Activated naive CD8-positive, alpha-beta T cell (primary cell): Measurements from ENCODE around the gene SSRP1.
"Not testable (repeated sequence)": the region's sequence is repeated elsewhere in the genome, so short reads cannot be mapped to it uniquely, and the experiment has no call there.

Experiments used
- H3K27ac Mint-ChIP-seq: one replicate; pipeline ENCODE4 v1.8.0; 2021; ENCODE audit warnings: mixed read lengths
- H3K27me3 Mint-ChIP-seq: one replicate; pipeline ENCODE4 v1.8.0; 2021; ENCODE audit warnings: mixed read lengths
- H3K36me3 Mint-ChIP-seq: one replicate; pipeline ENCODE4 v1.8.0; 2021; ENCODE audit warnings: mixed read lengths
- H3K4me1 Mint-ChIP-seq: one replicate; pipeline ENCODE4 v1.8.0; 2021; ENCODE audit warnings: low read depth, mixed read lengths
- H3K4me3 Mint-ChIP-seq: one replicate; pipeline ENCODE4 v1.8.0; 2021; ENCODE audit warnings: mild to moderate bottlenecking, mixed read lengths
- H3K9me3 Mint-ChIP-seq: one replicate; pipeline ENCODE4 v1.8.0; 2021; ENCODE audit warnings: low read depth, mixed read lengths

SSRP1 gene

GRCh38 chr11:57294225-57295131, 41.2 kb downstream of the SSRP1 start:
- H3K36me3 Mint-ChIP-seq: peaks cover 12% of the 10 kb centered on the region
- H3K27ac Mint-ChIP-seq: no peak overlapping the region
- no peak overlapping the region for H3K4me3 Mint-ChIP-seq

DNA sequence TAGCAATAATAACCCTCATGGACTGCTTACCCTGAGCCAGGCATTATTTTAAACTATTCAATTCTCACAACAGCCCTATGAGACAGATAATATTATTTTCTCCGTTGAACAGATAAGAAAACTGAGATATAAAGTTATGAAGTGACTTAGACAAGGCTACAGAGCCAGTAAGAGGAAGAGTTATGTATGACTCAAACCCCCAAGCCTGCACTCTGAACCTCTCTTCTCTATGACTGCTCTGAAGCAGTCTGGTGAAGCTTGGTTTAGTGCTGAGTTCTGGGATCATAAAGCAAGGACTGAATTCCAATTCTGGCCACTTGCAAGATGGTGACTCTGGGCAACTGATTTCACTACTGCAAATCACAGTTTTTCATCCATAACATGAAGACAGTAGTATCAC, 45.4 kb downstream of the SSRP1 start:
- H3K9me3 Mint-ChIP-seq: no peaks in the 10 kb centered on the region
- H3K4me1 Mint-ChIP-seq: no peaks in the 10 kb centered on the region

More at GRCh38 chr11:57294225-57295131, 41.2 kb downstream of the SSRP1 start:
- H3K27me3 Mint-ChIP-seq: peaks cover 5% of the 10 kb centered on the region
- no peaks in the 10 kb centered on the region for H3K9me3 Mint-ChIP-seq
- H3K4me1 Mint-ChIP-seq: no peaks in the 10 kb centered on the region

DNA sequence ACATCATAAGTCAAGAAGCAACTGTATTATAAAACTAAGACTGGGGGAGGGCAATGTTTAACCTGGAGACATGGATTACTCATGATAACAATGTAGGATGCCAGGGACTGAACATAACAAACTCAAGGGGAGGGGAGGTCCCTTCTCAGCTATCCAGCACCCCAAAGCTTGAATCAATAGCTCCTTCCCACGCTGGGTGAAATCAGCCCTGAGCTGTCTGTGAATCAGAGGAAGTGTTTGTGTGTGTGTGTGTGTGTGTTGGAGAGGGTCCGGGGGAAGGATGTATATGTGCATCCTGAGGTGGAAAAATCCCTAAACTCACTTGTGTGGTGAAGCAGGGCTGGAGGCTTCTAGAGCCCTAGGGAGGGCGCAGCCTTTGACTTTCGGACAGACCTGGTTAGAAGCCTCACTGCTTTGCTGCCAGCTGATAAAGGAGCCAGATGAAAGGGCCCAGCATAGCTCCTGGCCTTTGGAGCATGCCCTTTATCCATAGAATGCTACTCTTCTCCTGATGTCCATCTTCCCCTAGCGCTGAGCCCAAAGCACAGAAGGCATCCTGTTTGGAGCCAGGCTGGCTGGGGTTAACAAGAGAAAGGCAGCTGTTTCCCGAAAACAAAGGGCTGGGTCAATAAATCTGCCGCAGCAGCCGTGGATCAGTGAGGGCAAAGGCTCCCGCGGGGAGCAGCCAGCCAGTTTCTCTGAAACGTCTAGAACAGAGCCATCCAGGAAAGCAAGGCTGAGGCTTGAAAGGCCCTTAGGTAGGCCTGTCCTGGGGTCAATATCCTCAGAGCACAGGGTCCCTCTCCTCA, 46.7 kb downstream of the SSRP1 start:
- Mint-ChIP-seq H3K27me3 (peaks cover 9% of the 10 kb centered on the region), H3K36me3 (no peaks in the 10 kb centered on the region), H3K4me1 (no peaks in the 10 kb centered on the region), H3K9me3 (no peaks in the 10 kb centered on the region), H3K4me3 (no peak overlapping the region), H3K27ac (no peak overlapping the region)

More for the DNA sequence above, 45.4 kb downstream of the SSRP1 start:
- Mint-ChIP-seq H3K4me3 (no peak overlapping the region), H3K27me3 (peaks cover 9% of the 10 kb centered on the region), H3K36me3 (no peaks in the 10 kb centered on the region), H3K27ac (no peak overlapping the region)

GRCh38 chr11:57287884-57288283, 47.8 kb downstream of the SSRP1 start:
- Mint-ChIP-seq H3K9me3 (no peaks in the 10 kb centered on the region), H3K4me3 (no peak overlapping the region)

DNA sequence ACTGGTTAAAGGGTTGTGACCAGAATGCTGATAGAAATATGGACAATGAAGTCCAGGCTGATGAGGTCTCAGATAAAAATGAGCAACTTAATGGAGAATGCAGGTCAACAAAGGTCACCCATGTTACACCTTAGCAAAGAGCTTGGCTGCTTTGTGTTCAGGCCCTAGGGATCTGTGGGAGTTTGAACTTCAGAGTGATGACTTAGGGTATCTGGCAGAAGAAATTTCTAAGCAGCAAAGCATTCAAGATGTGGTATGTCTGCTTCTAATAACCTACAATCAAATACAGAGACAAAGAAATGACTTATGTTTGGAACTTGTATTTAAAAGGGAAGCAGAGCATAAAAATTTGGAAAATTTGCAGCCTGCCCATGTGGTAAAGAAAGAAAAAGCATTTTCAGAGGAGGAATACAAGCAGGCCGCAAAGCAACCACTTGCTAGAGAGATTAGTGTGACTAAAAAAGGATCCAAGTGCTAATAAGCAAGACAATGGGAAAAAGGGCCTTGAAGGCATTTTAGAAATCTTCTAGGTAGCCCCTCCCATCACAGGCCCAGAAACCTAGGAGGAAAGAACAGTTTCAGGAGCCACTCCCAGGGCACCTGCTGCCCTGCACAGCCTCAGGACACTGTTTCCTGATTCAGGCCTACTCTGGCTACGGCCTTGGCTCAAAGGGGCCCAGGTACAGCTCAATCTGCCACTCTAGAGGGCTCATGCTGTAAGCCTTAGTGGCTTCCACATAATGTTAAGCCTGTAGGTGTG, 52.3 kb downstream of the SSRP1 start:
- no peak overlapping the region for H3K4me3 Mint-ChIP-seq
- no peak overlapping the region for H3K27ac Mint-ChIP-seq
- no peaks in the 10 kb centered on the region for H3K9me3 Mint-ChIP-seq
- H3K27me3 Mint-ChIP-seq: peaks cover 10% of the 10 kb centered on the region
- H3K4me1 Mint-ChIP-seq: no peaks in the 10 kb centered on the region
- H3K36me3 Mint-ChIP-seq: no peaks in the 10 kb centered on the region

More at GRCh38 chr11:57287884-57288283, 47.8 kb downstream of the SSRP1 start:
- Mint-ChIP-seq H3K4me1 (no peaks in the 10 kb centered on the region), H3K36me3 (no peaks in the 10 kb centered on the region), H3K27ac (no peak overlapping the region), H3K27me3 (peaks cover 9% of the 10 kb centered on the region)

DNA sequence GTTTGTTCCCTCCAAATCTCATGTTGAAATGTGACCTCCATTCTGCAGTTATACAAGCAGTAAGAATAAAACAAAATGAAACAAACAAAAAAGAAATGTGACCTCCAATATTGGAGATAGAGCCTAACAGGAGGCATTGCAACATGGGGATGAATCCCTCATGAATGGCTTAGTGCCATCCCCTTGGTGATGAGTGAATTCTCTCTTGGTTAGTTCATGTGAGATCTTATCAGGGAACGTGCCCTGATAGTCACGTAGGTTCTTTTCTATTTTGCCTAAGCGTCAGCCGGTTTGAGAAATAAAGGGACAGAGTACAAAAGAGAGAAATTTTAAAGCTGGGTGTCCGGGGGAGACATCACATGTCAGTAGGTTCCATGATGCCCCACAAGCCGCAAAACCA, 54.1 kb downstream of the SSRP1 start:
- not testable (repeated sequence) for H3K4me3 Mint-ChIP-seq, H3K36me3 Mint-ChIP-seq, H3K4me1 Mint-ChIP-seq, H3K27ac Mint-ChIP-seq, H3K9me3 Mint-ChIP-seq
- H3K27me3 Mint-ChIP-seq: peaks cover 14% of the 10 kb centered on the region

DNA sequence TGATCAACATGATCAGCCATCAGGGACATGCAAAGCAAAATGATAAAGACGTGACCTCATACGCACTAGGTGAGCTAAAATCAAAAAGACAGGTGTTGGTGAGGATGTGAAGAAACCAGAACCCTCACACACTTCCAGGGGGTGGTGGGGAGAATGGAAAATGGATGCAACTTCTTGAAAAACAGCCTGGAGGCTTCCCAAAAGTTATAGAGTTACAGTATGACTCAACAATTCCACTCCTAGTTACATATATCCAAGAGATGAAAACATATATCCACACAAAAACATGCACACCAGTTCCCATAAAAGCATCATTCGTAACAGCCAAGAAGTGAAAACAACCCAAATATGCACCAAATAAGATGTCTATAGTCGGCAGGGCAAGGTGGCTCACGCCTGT, 56.6 kb downstream of the SSRP1 start:
- no peaks in the 10 kb centered on the region for H3K9me3 Mint-ChIP-seq
- H3K4me1 Mint-ChIP-seq: peaks cover 3% of the 10 kb centered on the region
- H3K27me3 Mint-ChIP-seq: peaks cover 19% of the 10 kb centered on the region

GRCh38 chr11:57278721-57279095, 57.0 kb downstream of the SSRP1 start:
- H3K4me1 Mint-ChIP-seq: peaks cover 3% of the 10 kb centered on the region
- H3K27me3 Mint-ChIP-seq: peaks cover 21% of the 10 kb centered on the region
- no peak overlapping the region for H3K27ac Mint-ChIP-seq
- H3K4me3 Mint-ChIP-seq: no peak overlapping the region
- no peaks in the 10 kb centered on the region for H3K9me3 Mint-ChIP-seq
- H3K36me3 Mint-ChIP-seq: peaks cover 2% of the 10 kb centered on the region

More for the DNA sequence above, 56.6 kb downstream of the SSRP1 start:
- no peak overlapping the region for H3K4me3 Mint-ChIP-seq
- no peak overlapping the region for H3K27ac Mint-ChIP-seq
- peaks cover under 1% of the 10 kb centered on the region for H3K36me3 Mint-ChIP-seq

- H3K4me1 Mint-ChIP-seq: peaks cover 3% of the 10 kb centered on the region
- peaks cover 21% of the 10 kb centered on the region for H3K27me3 Mint-ChIP-seq
- H3K36me3 Mint-ChIP-seq: peaks cover 5% of the 10 kb centered on the region
- peaks cover 5% of the 10 kb centered on the region for H3K9me3 Mint-ChIP-seq
- no peak overlapping the region for H3K27ac Mint-ChIP-seq
- H3K4me3 Mint-ChIP-seq: no peak overlapping the region
Measured at GRCh38 chr11:57277845-57278720, 57.6 kb downstream of the SSRP1 start.

DNA sequence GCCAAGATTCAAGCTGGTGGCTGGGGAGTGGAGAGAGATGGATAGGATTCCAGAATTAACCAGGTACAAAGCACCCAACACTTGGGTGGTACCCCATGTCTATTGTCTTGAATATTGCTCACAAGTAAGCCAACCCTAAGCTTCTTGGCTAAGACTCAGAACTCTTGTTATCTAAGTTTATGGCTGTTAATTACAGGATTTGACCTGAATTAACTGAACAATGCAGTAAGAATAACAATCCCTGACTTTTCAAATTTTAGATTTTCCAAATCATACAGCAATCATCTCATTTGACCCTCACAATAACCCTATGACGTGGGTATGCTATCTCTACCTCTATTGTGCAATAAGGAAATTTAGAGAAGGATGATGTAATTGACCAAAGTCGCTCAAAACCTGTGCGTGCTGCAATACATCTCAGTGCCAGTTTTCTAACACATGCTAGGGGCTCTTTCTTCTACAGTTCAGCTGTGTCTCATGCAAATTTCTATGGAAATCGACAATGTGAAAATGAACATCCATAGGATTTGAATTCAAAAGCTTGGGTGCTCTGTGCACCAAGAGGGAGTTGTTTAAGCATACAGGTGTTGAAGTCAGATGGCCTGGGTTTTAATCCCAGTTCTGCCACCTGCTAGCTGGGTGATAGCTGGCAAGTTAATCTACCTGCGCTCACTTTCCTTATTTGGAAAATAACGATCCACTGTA, 58.6 kb downstream of the SSRP1 start:
- Mint-ChIP-seq H3K9me3 (peaks cover 5% of the 10 kb centered on the region), H3K36me3 (peaks cover 5% of the 10 kb centered on the region), H3K4me1 (peaks cover 3% of the 10 kb centered on the region), H3K27ac (no peak overlapping the region), H3K4me3 (no peak overlapping the region), H3K27me3 (peaks cover 21% of the 10 kb centered on the region)

GRCh38 chr11:57276169-57276970, 59.3 kb downstream of the SSRP1 start:
- no peak overlapping the region for H3K27ac Mint-ChIP-seq
- H3K4me1 Mint-ChIP-seq: peaks cover 3% of the 10 kb centered on the region
- no peak overlapping the region for H3K4me3 Mint-ChIP-seq
- H3K27me3 Mint-ChIP-seq: peaks cover 24% of the 10 kb centered on the region
- peaks cover 5% of the 10 kb centered on the region for H3K36me3 Mint-ChIP-seq
- peaks cover 5% of the 10 kb centered on the region for H3K9me3 Mint-ChIP-seq
